Measurements from ENCODE around the gene MROH7.

MROH7 gene

DNA sequence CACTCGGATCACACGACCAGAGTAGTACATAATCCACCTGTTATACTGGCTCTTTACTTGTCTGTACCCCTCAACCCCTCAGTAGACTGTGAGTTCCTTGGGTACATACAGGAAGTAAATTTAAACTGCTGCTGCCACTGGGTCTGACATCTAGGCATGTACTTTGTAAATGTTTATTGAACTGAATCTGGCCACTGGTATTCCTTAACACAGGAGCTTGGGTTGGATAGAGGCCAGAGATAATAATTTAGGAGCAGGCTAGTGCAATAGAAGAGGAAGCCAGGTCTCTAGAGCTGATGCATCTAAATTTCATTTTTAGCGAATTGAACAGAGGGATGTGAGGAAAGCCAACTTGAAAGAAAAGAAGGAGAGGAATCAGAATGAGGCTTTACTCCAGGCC, 86.4 kb downstream of the MROH7 start:
- H4K20me1 ChIP-seq (ENCODE audit: insufficient read depth, low read length, poor library complexity, severe bottlenecking): no peaks in the 10 kb centered on the region
- H3K9me2 ChIP-seq (replicated peaks; ENCODE audit: low read depth, low read length): no peaks in the 10 kb centered on the region
- no peak overlapping the region for H3K4me3 ChIP-seq (ENCODE audit: low read length, poor library complexity, severe bottlenecking)
- H3F3A ChIP-seq (ENCODE audit: low read depth): no peaks in the 10 kb centered on the region
- H3K27me3 ChIP-seq (ENCODE audit: insufficient read depth, low read length, poor library complexity, severe bottlenecking): no peaks in the 10 kb centered on the region
- H3K9ac ChIP-seq (ENCODE audit: low read depth, low read length, poor library complexity, severe bottlenecking): no peak overlapping the region
- no peak overlapping the region for H3K4me2 ChIP-seq (ENCODE audit: low read depth, low read length, poor library complexity, severe bottlenecking)
- H3K36me3 ChIP-seq (ENCODE audit: insufficient read depth, low read length): peaks cover 52% of the 10 kb centered on the region
- H3K4me1 ChIP-seq (ENCODE audit: insufficient read depth, low read length, poor library complexity, severe bottlenecking): no peaks in the 10 kb centered on the region
- H3K9me3 ChIP-seq (ENCODE audit: insufficient read depth, low read depth, low read length): no peaks in the 10 kb centered on the region
- no peak overlapping the region for H2AFZ ChIP-seq (ENCODE audit: low read length)
- H3K79me2 ChIP-seq (ENCODE audit: insufficient read depth, low read length): no peaks in the 10 kb centered on the region
- no peak for TF ChIP-seq EZH2phosphoT487 (IDR thresholded peaks at IDR 0.05; ENCODE audit: borderline replicate concordance)
- TF ChIP-seq, protein P1, sequence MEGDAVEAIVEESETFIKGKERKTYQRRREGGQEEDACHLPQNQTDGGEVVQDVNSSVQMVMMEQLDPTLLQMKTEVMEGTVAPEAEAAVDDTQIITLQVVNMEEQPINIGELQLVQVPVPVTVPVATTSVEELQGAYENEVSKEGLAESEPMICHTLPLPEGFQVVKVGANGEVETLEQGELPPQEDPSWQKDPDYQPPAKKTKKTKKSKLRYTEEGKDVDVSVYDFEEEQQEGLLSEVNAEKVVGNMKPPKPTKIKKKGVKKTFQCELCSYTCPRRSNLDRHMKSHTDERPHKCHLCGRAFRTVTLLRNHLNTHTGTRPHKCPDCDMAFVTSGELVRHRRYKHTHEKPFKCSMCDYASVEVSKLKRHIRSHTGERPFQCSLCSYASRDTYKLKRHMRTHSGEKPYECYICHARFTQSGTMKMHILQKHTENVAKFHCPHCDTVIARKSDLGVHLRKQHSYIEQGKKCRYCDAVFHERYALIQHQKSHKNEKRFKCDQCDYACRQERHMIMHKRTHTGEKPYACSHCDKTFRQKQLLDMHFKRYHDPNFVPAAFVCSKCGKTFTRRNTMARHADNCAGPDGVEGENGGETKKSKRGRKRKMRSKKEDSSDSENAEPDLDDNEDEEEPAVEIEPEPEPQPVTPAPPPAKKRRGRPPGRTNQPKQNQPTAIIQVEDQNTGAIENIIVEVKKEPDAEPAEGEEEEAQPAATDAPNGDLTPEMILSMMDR (conservative IDR thresholded peaks at IDR 0.05; ENCODE audit: low read length): no peak

DNA sequence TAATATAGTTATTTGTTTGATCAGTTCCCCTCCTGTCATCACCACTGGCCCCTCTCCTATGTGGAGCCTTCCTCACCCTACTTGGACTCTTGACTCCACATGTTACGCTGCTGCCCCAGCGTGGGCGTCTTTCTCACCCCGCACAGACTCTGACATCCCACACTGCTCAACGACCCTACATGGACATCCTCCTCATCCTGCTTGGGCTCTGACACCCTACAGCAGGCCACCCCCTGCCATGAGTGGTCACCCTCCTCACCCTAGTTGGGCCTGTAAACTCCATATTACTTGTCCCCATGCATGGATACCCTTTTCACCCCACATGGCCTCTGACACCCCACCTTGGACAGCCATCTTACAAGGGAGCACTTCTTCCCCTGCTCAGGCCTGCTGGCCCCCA, 95.1 kb downstream of the MROH7 start:
- H3K27me3 ChIP-seq (ENCODE audit: insufficient read depth, low read length, poor library complexity, severe bottlenecking): no peaks in the 10 kb centered on the region
- H3K9ac ChIP-seq (ENCODE audit: low read depth, low read length, poor library complexity, severe bottlenecking): no peak overlapping the region
- no peaks in the 10 kb centered on the region for H3K79me2 ChIP-seq (ENCODE audit: insufficient read depth, low read length)
- no peak overlapping the region for H3K4me2 ChIP-seq (ENCODE audit: low read depth, low read length, poor library complexity, severe bottlenecking)
- H3K36me3 ChIP-seq (ENCODE audit: insufficient read depth, low read length): peaks cover 50% of the 10 kb centered on the region; the same call in 1 of the 2 replicates
- no peaks in the 10 kb centered on the region for H3K4me1 ChIP-seq (ENCODE audit: insufficient read depth, low read length, poor library complexity, severe bottlenecking)
- no peaks in the 10 kb centered on the region for H3K9me3 ChIP-seq (ENCODE audit: insufficient read depth, low read depth, low read length)
- TF ChIP-seq, protein P1 (conservative IDR thresholded peaks at IDR 0.05; ENCODE audit: low read length): no peak
- no peak for TF ChIP-seq EZH2phosphoT487 (IDR thresholded peaks at IDR 0.05; ENCODE audit: borderline replicate concordance)
- H4K20me1 ChIP-seq (ENCODE audit: insufficient read depth, low read length, poor library complexity, severe bottlenecking): no peaks in the 10 kb centered on the region
- no peaks in the 10 kb centered on the region for H3K9me2 ChIP-seq (replicated peaks; ENCODE audit: low read depth, low read length)
- H3K4me3 ChIP-seq (ENCODE audit: low read length, poor library complexity, severe bottlenecking): no peak overlapping the region
- H3F3A ChIP-seq (ENCODE audit: low read depth): no peaks in the 10 kb centered on the region
- H2AFZ ChIP-seq (ENCODE audit: low read length): no peak overlapping the region

DNA sequence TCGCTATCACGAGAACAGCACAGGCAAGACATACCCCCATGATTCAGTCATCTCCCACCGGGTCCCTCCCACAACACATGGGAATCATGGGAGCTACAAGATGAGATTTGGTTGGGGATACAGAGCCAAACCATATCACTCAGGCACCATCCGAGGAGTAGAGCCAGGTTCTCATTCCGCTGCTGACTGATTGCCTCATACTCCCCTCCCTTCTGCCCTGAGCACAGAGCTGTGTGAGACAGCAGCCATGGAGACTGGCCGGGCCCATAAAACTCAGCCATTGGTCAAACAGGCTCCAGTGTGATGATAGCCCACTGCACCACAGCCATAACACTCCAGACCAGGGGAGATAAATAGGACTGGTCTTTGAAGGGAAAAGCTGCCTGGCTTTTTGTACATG, 96.7 kb downstream of the MROH7 start:
- Histone ChIP-seq H4K20me1 (ENCODE audit: insufficient read depth, low read length, poor library complexity, severe bottlenecking) (no peaks in the 10 kb centered on the region), H3K4me1 (ENCODE audit: insufficient read depth, low read length, poor library complexity, severe bottlenecking) (no peaks in the 10 kb centered on the region), H3K9ac (ENCODE audit: low read depth, low read length, poor library complexity, severe bottlenecking) (no peak overlapping the region), H3K9me2 (replicated peaks; ENCODE audit: low read depth, low read length) (no peaks in the 10 kb centered on the region), H3K79me2 (ENCODE audit: insufficient read depth, low read length) (no peaks in the 10 kb centered on the region), H3K27me3 (ENCODE audit: insufficient read depth, low read length, poor library complexity, severe bottlenecking) (no peaks in the 10 kb centered on the region), H3K9me3 (ENCODE audit: insufficient read depth, low read depth, low read length) (no peaks in the 10 kb centered on the region), H2AFZ (ENCODE audit: low read length) (no peak overlapping the region), H3F3A (ENCODE audit: low read depth) (no peaks in the 10 kb centered on the region), H3K4me3 (ENCODE audit: low read length, poor library complexity, severe bottlenecking) (no peak overlapping the region), H3K36me3 (ENCODE audit: insufficient read depth, low read length) (peaks cover 62% of the 10 kb centered on the region; the same call in 1 of the 2 replicates), H3K4me2 (ENCODE audit: low read depth, low read length, poor library complexity, severe bottlenecking) (no peak overlapping the region)
- no peak for TF ChIP-seq EZH2phosphoT487 (IDR thresholded peaks at IDR 0.05; ENCODE audit: borderline replicate concordance)
- TF ChIP-seq, protein P1 (conservative IDR thresholded peaks at IDR 0.05; ENCODE audit: low read length): no peak
